GM12874 (cell line): ENCODE results near the gene ZCCHC8.

Source experiments
- TF ChIP-seq, protein P1 (sequence below): IDR thresholded peaks from 2 replicates; pipeline ENCODE4 v1.5.1; 2011; ENCODE audit warnings: low read depth, mild to moderate bottlenecking, control low read depth, low read length, moderate library complexity; ENCODE audit not compliant: insufficient read depth

The ZCCHC8 gene

DNA sequence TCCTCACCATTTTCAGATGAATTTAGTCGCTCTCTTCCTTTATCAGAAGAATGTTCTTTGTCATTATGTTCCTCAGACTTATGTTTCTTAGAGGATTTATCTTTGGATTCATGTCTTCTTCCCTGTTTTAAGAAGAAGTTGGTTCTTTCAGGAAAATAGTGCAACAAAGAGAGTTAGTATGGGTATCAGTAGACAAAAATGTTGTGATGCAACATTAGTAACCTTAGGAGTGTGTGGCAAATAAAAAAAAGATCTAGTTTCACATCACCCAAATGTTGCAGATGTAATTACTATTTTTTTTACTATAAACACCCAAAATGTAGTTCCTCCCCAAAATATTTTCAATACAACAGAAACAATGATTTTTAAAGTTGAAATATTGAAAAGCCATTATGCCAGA, 18.2 kb upstream of the ZCCHC8 start:
- TF ChIP-seq, protein P1, sequence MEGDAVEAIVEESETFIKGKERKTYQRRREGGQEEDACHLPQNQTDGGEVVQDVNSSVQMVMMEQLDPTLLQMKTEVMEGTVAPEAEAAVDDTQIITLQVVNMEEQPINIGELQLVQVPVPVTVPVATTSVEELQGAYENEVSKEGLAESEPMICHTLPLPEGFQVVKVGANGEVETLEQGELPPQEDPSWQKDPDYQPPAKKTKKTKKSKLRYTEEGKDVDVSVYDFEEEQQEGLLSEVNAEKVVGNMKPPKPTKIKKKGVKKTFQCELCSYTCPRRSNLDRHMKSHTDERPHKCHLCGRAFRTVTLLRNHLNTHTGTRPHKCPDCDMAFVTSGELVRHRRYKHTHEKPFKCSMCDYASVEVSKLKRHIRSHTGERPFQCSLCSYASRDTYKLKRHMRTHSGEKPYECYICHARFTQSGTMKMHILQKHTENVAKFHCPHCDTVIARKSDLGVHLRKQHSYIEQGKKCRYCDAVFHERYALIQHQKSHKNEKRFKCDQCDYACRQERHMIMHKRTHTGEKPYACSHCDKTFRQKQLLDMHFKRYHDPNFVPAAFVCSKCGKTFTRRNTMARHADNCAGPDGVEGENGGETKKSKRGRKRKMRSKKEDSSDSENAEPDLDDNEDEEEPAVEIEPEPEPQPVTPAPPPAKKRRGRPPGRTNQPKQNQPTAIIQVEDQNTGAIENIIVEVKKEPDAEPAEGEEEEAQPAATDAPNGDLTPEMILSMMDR, result no peak

DNA sequence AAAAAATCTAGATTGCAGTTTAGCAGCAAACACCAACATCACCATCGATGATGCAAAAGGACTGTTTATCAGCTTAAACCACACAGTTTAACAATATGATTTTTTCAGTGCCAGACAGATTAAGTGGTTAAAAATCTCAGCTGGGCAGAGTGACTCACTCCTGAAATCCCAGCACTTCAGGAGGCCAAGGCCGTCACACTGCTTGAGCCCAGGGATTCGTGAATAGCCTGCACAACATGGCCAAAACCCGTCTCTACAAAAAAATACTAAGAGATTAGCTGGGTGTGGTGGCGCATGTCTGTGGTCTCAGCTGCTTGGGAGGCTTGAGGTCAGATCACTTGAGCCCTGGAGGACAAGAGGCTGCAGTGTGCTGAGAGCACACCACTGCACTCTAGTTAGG, 17.1 kb upstream of the ZCCHC8 start:
- TF ChIP-seq, protein P1, result no peak

DNA sequence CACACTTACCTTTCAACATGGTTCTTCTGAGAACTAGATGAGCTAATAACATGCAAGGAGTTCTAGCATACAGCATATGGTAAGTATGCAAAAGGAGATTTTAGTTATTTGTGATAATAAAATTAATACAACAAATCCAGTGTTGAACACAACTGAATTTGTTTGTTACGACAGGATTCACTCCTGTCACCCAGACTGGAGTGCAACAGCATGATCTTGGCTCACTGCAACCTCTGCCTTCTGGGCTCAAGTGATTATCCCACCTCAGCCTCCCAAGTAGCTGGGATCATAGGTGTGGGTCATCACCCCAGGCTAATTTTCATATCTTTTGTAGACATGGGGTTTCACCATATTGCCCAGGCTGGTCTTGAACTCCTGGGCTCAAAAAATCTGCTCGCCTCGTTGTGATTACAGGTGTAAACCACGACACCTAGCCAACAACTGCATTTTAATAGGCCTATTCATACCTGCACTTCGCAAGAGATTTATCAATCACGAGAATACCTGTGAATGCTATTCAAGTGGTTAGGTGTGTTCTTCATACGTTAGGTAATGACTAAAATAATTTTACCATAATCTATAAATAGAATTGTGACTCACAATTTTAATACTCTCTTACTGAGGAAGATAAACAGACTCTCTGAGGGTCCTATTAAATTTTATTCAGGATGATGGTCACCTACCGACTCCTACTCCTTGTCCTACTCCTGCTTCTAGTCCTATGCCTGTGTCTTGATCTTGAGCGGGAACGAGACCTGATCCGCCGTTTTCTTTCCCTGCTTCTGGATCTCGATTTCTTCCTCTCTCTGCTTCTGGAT, 16.0 kb upstream of the ZCCHC8 start:
- TF ChIP-seq, protein P1, result no peak

DNA sequence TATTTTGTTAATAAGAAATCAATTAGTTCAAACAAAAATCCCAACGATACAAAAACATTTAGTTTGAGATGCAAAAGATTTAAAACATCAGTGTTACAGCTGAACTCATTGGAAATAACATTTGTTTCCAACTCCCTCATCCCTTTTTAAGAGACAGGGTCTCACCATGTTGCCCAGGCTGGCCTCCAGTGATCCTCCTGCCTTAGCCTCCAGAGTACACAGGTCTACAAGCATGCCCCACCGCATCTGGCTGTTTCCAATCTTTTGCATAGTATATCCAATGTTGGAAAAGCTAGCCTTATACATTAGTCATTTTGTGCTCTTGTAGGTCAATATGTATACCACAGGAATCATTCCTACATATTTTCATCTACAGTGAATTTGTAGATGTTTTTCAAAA, 14.5 kb upstream of the ZCCHC8 start:
- TF ChIP-seq, protein P1, result no peak

DNA sequence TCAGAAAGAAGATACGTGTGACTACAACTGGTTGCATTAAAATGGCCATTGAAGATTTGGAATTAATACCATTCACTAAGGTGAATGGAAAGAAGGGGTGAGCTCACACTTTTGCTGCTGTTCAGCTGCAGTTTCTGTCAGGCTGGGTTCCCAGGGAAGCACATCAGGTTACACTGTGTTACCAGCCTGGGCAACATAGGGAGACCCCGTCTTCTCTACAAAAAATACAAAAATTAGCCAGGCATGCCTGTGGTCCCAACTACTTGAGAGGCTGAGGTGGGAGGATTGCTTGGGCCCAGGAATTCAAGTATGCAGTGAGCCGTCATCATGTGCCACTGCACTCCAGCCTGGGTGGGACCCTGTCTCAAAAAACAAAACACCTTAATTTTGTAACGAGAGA, 12.9 kb upstream of the ZCCHC8 start:
- TF ChIP-seq, protein P1, result no peak

DNA sequence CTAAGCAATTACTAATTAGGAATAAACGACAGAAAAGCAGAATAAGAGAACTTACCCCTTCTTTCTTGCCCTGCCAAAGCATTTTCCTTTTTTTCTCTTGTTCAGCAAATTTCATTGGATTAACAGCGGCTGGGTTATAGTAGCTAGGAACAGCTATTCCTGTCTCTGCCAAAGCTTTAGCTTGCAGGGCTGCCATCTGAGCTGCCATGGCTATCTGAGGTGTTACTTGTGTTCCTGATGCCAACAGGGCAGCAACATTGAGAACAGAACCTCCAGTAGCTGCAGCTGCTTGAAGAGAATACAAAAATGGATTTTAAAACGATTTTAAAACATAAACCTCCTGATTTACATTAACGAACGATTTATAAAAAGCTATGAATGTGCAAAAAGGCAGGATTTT, 7.4 kb upstream of the ZCCHC8 start:
- TF ChIP-seq, protein P1, result no peak

DNA sequence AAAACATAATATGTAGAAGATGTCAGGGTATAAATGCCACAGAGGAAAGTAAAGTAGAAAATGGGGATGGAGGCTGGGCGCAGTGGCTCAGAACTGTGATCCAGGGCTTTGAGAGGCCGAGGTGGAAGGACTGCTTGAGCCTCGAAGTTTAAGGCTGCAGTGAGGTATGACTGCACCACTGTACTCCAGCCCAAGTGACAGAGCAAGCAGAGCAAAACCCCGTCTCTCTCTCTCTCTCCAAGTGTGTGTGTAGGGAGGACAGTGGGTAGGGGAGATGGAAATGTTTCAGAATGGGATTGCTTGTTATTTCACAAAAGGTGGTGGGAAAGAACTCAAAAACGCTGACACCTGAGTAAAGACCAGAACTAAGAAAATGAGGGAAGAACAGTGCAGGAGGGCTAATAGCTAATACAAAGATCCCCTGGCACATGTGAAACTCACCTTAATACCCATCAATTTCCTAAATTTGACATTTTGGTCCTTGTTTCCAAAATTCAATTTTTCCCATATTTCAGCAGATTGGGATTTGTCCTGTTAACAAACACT, 5.7 kb upstream of the ZCCHC8 start:
- TF ChIP-seq, protein P1, result no peak
